ENCODE measurements around the gene WDR5. TPM values are rescaled to one million over a fixed set of nuclear protein-coding genes. Genes with fewer than 3 reads are reported as not detected.

The WDR5 gene
- total and polyA plus RNA-seq, 2 of the 13 experiments (the other 11 are each of a cell fraction or from before 2014, with no cell fraction given): 34.3 TPM

DNA sequence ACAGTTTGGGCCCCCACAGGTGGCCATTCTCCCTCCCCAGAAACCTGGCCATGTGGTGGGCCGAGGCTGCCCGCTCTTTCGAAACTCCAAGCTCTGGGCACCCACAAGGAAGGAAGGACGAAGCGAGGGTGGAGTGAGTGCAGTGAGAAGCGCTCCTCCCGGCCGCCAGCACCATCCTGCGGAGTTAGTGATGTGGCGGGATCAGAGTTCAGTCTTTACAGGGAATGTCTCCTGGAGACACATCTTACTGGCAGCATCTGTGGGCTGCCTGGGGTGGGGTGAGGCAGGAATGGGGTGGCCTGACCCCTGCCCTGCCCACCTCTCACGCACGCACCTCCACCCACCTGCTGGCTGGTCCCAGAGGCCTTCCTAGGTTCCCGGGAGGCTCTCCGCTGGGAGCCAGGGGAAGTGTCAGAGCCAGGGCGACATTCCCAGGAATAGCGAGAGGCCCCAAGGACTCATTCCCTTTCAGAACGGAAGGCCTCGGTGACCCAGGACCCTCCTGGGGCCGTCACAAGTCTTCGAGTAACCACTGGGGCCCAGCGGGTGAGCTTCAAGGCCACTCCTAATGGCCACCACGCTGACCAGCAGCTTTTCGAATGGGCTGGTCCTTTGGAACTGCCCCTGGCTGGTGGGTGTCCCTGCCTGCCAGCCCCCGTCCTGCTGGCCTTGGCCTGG is 34.0 kb downstream of the WDR5 start:
- Histone ChIP-seq H3K79me2 (ENCODE audit: insufficient read depth, low read length) (no peaks in the 10 kb centered on the region), H4K20me1 (ENCODE audit: insufficient read depth, low read length) (no peaks in the 10 kb centered on the region), H2AFZ (ENCODE audit: low read length) (no peak overlapping the region), H3K9ac (ENCODE audit: insufficient read depth, low read depth, low read length) (peak overlapping the region; percentile 34), H3K4me2 (ENCODE audit: low read depth, low read length) (no peak overlapping the region), H3K4me1 (ENCODE audit: insufficient read depth, low read length) (peaks cover 11% of the 10 kb centered on the region), H3K27me3 (ENCODE audit: control insufficient read depth in 1 of 2, insufficient read depth in 2 of 2, low read length in 2 of 2) (peaks cover 0 to 31% of the 10 kb centered on the region in 2 experiments; a peak in 4 of 5 replicates), H3K27ac (ENCODE audit: extremely low read length, insufficient read depth, low read length) (peak overlapping the region; percentile 31), H3K9me3 (ENCODE audit: low read length) (no peaks in the 10 kb centered on the region), H3K4me3 (replicated peaks in 1 of 3; ENCODE audit: insufficient read depth in 1 of 3, low read depth in 2 of 3, low read length in 3 of 3) (peak overlapping the region in 2 of 3 experiments; percentile 40 to 47; a peak in 4 of 6 replicates), H3K36me3 (replicated peaks in 1 of 2; ENCODE audit: control insufficient read depth in 1 of 2, insufficient read depth in 2 of 2, low read length in 2 of 2) (no peaks in the 10 kb centered on the region)
- WGBS (ENCODE audit: low lambda C conversion rate): 1% methylated on average over 10 of the region's 24 CpGs
- FAIRE-seq: no peak
- no peak for DNase-seq (ENCODE audit: low spot score)
- BruUV-seq (replicated peaks): no TSS peak
- ATAC-seq: no peak; the same call in none of the 3 replicates
- ChIA-PET CTCF (ENCODE audit: low intra/inter-chr PET ratio, low total read pairs) (interaction anchor here (1.7 to 2.5 kb wide), 2 partner anchors 48 to 273 kb away, joined by 7 to 26 read pairs; no protein-coding TSS in a partner anchor), POLR2A (interaction anchor here (0.7 to 3.6 kb wide), 5 partner anchors 157 to 273 kb away, joined by 3 to 13 read pairs (median 4); no protein-coding TSS in a partner anchor)
- in situ Hi-C loops (cut with HindIII; ENCODE audit: extremely low pct_ligation_motif_present, low pct_unique_long_range_greater_than_20kb) (loop anchor here (5.0 to 10.0 kb wide), 2 partner anchors 155 to 272 kb away; partner anchors contain the start of gene RXRA), intact Hi-C loops (cut with micrococcal nuclease; ENCODE audit: unreplicated experiment) (loop anchor here (1.0 to 10.0 kb wide), 7 partner anchors 47 to 1078 kb away; partner anchors contain the start of gene RXRA)
- TF ChIP-seq, protein P1, sequence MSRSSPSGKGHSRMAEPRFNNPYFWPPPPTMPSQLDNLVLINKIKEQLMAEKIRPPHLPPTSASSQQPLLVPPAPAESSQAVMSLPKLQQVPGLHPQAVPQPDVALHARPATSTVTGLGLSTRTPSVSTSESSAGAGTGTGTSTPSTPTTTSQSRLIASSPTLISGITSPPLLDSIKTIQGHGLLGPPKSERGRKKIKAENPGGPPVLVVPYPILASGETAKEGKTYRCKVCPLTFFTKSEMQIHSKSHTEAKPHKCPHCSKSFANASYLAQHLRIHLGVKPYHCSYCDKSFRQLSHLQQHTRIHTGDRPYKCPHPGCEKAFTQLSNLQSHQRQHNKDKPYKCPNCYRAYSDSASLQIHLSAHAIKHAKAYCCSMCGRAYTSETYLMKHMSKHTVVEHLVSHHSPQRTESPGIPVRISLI (CRISPR knock-in tag; IDR thresholded peaks at IDR 0.05; ENCODE audit: borderline replicate concordance): no peak
- no peak for TF ChIP-seq ZMAT3 (CRISPR knock-in tag; conservative IDR thresholded peaks at IDR 0.05)
- no peak for TF ChIP-seq ZC3H4 (CRISPR knock-in tag; IDR thresholded peaks at IDR 0.05; ENCODE audit: borderline replicate concordance)
- TF ChIP-seq ZNF101 (CRISPR knock-in tag; IDR thresholded peaks at IDR 0.05; ENCODE audit: borderline replicate concordance, low read depth): no peak
- no peak for TF ChIP-seq RARA (CRISPR knock-in tag; IDR thresholded peaks at IDR 0.05)
- TF ChIP-seq ZFP82 (CRISPR knock-in tag; IDR thresholded peaks at IDR 0.05; ENCODE audit: borderline replicate concordance): no peak
- TF ChIP-seq, protein P2, sequence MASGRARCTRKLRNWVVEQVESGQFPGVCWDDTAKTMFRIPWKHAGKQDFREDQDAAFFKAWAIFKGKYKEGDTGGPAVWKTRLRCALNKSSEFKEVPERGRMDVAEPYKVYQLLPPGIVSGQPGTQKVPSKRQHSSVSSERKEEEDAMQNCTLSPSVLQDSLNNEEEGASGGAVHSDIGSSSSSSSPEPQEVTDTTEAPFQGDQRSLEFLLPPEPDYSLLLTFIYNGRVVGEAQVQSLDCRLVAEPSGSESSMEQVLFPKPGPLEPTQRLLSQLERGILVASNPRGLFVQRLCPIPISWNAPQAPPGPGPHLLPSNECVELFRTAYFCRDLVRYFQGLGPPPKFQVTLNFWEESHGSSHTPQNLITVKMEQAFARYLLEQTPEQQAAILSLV (CRISPR knock-in tag; IDR thresholded peaks at IDR 0.05; ENCODE audit: borderline replicate concordance): no peak
- TF ChIP-seq, protein P3, sequence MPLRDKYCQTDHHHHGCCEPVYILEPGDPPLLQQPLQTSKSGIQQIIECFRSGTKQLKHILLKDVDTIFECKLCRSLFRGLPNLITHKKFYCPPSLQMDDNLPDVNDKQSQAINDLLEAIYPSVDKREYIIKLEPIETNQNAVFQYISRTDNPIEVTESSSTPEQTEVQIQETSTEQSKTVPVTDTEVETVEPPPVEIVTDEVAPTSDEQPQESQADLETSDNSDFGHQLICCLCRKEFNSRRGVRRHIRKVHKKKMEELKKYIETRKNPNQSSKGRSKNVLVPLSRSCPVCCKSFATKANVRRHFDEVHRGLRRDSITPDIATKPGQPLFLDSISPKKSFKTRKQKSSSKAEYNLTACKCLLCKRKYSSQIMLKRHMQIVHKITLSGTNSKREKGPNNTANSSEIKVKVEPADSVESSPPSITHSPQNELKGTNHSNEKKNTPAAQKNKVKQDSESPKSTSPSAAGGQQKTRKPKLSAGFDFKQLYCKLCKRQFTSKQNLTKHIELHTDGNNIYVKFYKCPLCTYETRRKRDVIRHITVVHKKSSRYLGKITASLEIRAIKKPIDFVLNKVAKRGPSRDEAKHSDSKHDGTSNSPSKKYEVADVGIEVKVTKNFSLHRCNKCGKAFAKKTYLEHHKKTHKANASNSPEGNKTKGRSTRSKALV (CRISPR knock-in tag; IDR thresholded peaks at IDR 0.05): no peak
- no peak for TF ChIP-seq ASH2L (IDR thresholded peaks at IDR 0.05; ENCODE audit: insufficient read length, low read depth, low read length)
- TF ChIP-seq ARNTL (CRISPR knock-in tag; IDR thresholded peaks at IDR 0.05): no peak
- peak; percentile 39 for TF ChIP-seq IKZF4 (CRISPR knock-in tag; IDR thresholded peaks at IDR 0.05; ENCODE audit: borderline replicate concordance, low read depth, not compliant biosample characterization)
- TF ChIP-seq ZNF549 (CRISPR knock-in tag; IDR thresholded peaks at IDR 0.05): no peak
- no peak for TF ChIP-seq GTF2F1 (IDR thresholded peaks at IDR 0.05; ENCODE audit: low read length)
